ENCODE measurements around the gene PKIB.
"Not testable (repeated sequence)": the region's sequence is repeated elsewhere in the genome, so short reads cannot be mapped to it uniquely, and the experiment has no call there.

Gene PKIB

GRCh38 chr6:122609881-122610689 lies at the start of gene PKIB:
Gene PKIB, plus strand, starts transcription at chr6:122610405. Its CDS starts 107,390 bp downstream, at chr6:122717795.
- DNase-seq (ENCODE audit: low read depth in 3 of 3, low spot score in 1 of 3): no peak

GRCh38 chr6:122563364-122564052 lies 46.7 kb upstream of the PKIB start:
- DNase-seq (ENCODE audit: low read depth in 3 of 3, low spot score in 1 of 3): no peak

GRCh38 chr6:122564230-122564629 lies 46.0 kb upstream of the PKIB start:
- DNase-seq (ENCODE audit: low read depth in 3 of 3, low spot score in 1 of 3): no peak

GRCh38 chr6:122565708-122566107 lies 44.5 kb upstream of the PKIB start:
- DNase-seq (ENCODE audit: low read depth in 3 of 3, low spot score in 1 of 3): no peak

GRCh38 chr6:122567034-122567433 lies 43.2 kb upstream of the PKIB start:
- no peak for DNase-seq (ENCODE audit: low read depth in 3 of 3, low spot score in 1 of 3)

- no peak for DNase-seq (ENCODE audit: low read depth in 3 of 3, low spot score in 1 of 3)
Measured at GRCh38 chr6:122568350-122568749, 41.9 kb upstream of the PKIB start.

- no peak for DNase-seq (ENCODE audit: low read depth in 3 of 3, low spot score in 1 of 3)
Measured at GRCh38 chr6:122568797-122569221, 41.4 kb upstream of the PKIB start.

- DNase-seq (ENCODE audit: low read depth in 3 of 3, low spot score in 1 of 3): no peak
Measured at GRCh38 chr6:122569230-122569771, 40.9 kb upstream of the PKIB start.

- DNase-seq (ENCODE audit: low read depth in 3 of 3, low spot score in 1 of 3): no peak
Measured at GRCh38 chr6:122571888-122572287, 38.3 kb upstream of the PKIB start.

- DNase-seq (ENCODE audit: low read depth in 3 of 3, low spot score in 1 of 3): no peak
Measured at GRCh38 chr6:122576888-122577287, 33.3 kb upstream of the PKIB start.

GRCh38 chr6:122578961-122579360 lies 31.2 kb upstream of the PKIB start:
- DNase-seq (ENCODE audit: low read depth in 3 of 3, low spot score in 1 of 3): no peak

- DNase-seq (ENCODE audit: low read depth in 3 of 3, low spot score in 1 of 3): no peak
Measured at GRCh38 chr6:122580737-122581136, 29.5 kb upstream of the PKIB start.

GRCh38 chr6:122589115-122589514 lies 21.1 kb upstream of the PKIB start:
- no peak for DNase-seq (ENCODE audit: low read depth in 3 of 3, low spot score in 1 of 3)

- DNase-seq (ENCODE audit: low read depth in 3 of 3, low spot score in 1 of 3): not testable (repeated sequence)
Measured at GRCh38 chr6:122598295-122598694, 11.9 kb upstream of the PKIB start.

GRCh38 chr6:122604676-122605075 lies 5.5 kb upstream of the PKIB start:
- no peak for DNase-seq (ENCODE audit: low read depth in 3 of 3, low spot score in 1 of 3)

GRCh38 chr6:122610690-122611455 lies 668 bp downstream of the PKIB start:
- no peak for DNase-seq (ENCODE audit: low read depth in 3 of 3, low spot score in 1 of 3)

GRCh38 chr6:122612838-122613237 lies 2.6 kb downstream of the PKIB start:
- no peak for DNase-seq (ENCODE audit: low read depth in 3 of 3, low spot score in 1 of 3)

- DNase-seq (ENCODE audit: low read depth in 3 of 3, low spot score in 1 of 3): no peak
Measured at GRCh38 chr6:122614303-122614702, 4.1 kb downstream of the PKIB start.

GRCh38 chr6:122615409-122615808 lies 5.2 kb downstream of the PKIB start:
- no peak for DNase-seq (ENCODE audit: low read depth in 3 of 3, low spot score in 1 of 3)

GRCh38 chr6:122616877-122617276 lies 6.7 kb downstream of the PKIB start:
- DNase-seq (ENCODE audit: low read depth in 3 of 3, low spot score in 1 of 3): no peak

- no peak for DNase-seq (ENCODE audit: low read depth in 3 of 3, low spot score in 1 of 3)
Measured at GRCh38 chr6:122619309-122619708, 9.1 kb downstream of the PKIB start.
